GM12875 (cell line): ENCODE results near the gene USP47.
A peak's percentile ranks its signal among the peaks of the same experiment; 100 is the strongest.

Experiments used
- H3K4me3 ChIP-seq: one replicate; pipeline ENCODE4 v1.5.1; 2011; ENCODE audit warnings: low read depth, low read length, control low read depth
- TF ChIP-seq, protein P1 (sequence below): IDR thresholded peaks from 2 replicates; pipeline ENCODE4 v1.5.1; 2011; ENCODE audit warnings: low read depth, mild to moderate bottlenecking, control low read depth, inconsistent platforms, low read length, moderate library complexity, borderline replicate concordance; ENCODE audit not compliant: insufficient read depth

USP47 gene

DNA sequence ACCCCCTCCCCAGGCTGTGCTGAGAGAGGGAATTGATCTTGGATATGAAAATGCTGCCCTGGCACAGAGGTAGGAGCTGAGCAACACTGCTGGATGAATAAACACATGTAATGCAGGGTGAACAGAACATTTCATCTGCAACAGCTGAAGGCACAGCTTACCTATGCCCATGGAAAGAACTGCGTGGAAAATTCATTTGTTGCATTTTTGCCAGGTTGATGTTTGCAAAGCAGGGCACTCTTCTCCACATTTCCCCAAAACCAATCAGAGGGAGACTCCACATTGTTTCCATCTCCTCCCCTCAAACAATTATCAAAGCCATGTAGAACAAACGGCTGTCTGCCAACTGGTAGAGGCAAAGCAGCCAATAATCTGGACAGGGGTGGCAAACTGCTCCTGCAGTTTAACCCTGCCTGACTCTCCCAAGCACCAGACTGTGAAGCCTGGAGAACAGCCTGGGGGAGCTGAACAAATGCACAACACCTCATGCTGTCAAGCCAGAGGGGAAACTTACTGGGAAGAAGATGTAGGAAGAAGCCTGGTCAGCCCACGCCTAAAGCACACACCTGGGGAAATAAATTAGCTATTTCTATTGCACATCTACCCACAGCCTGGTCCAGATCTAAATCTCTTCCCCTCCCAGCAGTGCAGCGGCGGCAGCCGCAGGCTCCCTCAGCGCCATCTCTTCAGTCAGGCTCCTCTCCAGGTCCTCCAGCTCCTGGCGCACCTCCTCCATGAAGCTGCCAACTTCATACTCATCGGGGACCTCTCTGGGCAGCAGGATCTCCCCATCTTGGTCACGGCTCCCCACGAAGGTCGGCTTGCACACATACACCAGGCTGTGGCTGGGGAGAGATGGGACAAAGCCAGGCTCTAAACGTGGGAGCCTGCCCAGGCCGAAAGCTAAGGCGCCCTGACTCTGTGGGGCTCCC is 122.3 kb downstream of the USP47 start:
- TF ChIP-seq, protein P1, sequence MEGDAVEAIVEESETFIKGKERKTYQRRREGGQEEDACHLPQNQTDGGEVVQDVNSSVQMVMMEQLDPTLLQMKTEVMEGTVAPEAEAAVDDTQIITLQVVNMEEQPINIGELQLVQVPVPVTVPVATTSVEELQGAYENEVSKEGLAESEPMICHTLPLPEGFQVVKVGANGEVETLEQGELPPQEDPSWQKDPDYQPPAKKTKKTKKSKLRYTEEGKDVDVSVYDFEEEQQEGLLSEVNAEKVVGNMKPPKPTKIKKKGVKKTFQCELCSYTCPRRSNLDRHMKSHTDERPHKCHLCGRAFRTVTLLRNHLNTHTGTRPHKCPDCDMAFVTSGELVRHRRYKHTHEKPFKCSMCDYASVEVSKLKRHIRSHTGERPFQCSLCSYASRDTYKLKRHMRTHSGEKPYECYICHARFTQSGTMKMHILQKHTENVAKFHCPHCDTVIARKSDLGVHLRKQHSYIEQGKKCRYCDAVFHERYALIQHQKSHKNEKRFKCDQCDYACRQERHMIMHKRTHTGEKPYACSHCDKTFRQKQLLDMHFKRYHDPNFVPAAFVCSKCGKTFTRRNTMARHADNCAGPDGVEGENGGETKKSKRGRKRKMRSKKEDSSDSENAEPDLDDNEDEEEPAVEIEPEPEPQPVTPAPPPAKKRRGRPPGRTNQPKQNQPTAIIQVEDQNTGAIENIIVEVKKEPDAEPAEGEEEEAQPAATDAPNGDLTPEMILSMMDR = no peak
- no peak overlapping the region for H3K4me3 ChIP-seq

DNA sequence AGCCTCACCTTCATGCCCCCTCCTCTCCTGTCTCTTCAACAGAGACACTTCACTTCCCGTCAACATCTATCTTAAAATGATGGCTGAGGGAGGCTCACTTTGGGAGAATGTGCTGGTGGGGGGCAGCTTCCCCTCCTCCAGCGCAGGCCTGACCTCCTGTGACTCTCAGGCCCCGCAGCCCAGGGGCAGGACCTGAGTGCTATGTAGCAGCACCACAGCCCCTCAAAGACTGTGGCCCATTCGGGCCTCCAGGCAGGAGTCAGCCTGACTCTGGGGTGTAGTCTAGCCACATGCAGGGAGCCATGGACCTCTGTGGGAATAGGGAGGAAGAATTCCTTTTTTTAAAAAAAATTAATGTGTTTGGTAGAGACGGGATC is 123.0 kb downstream of the USP47 start:
- no peak overlapping the region for H3K4me3 ChIP-seq
- TF ChIP-seq, protein P1 = no peak

DNA sequence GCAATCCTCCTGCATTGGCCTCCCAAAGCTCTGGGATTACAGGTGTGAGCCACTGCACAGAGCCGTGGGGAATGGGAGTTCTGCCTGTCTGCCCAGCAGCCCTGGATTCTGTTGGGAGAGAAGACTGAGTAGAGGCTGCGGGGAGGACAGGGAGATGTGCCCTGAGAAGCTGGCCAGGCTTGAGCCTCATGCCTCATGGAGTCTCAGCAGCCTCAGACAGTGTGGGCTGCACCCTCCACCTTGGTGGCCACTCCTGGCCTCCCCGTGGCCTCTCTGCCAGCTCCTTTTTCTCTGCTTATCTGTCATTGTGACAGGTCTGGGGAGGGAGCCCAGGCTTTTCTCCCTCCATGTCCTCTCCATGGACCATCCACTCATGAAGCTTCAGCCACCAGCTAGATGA is 123.4 kb downstream of the USP47 start:
- no peak overlapping the region for H3K4me3 ChIP-seq
- TF ChIP-seq, protein P1 = no peak

DNA sequence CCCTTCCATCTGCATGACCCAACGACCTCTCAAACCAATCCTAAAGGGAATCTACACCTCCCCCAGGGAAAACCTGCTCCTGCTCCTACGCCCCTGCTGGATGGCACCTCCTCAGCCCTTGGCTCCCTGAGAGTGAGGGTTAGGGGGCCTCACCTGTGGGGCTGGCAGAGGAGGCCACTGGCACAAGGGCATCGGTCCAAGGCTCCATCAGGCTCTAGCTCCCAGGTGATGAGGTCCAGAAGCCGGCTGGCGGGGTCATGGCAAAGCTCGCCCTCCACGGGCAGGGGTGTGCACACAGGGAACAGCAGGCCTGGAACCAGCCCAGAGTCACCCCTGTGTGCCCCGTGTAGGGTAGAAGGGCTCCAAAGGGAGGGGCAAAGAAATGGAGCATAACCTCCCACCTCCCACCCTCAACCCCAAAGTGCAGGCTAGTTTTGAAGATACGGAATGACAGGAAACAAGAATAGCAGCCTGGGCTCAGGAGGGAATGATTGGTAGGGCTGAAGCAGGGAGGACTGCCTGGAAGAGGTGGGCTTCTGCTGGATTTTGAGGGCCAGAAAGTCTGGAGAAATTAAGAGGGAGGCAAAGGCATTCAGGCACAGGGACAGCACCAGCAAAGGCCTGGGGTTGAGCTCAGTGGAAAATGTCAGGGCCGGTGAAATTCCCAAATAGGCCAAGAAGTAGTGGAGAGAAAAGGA is 124.0 kb downstream of the USP47 start:
- TF ChIP-seq, protein P1 = no peak
- no peak overlapping the region for H3K4me3 ChIP-seq

DNA sequence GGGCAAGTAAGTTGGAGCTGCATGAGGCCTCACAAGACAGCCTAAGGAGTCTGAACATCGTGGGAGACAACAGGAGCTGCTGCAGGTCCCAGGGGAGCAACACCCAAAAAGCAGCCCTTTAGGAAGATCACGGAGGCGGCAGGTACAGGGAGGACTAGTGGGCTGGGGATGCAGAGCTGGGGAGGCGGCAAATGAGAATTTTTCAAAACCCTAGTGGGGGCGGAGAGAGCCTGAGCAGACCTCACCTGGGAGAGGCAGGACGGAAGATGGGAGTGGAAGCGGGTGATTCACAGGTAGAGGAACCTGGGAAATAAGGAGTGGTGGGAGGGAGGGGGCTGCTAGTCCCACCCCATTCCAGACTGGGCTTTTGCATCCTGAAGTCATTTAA is 124.6 kb downstream of the USP47 start:
- no peak overlapping the region for H3K4me3 ChIP-seq
- TF ChIP-seq, protein P1 = no peak

DNA sequence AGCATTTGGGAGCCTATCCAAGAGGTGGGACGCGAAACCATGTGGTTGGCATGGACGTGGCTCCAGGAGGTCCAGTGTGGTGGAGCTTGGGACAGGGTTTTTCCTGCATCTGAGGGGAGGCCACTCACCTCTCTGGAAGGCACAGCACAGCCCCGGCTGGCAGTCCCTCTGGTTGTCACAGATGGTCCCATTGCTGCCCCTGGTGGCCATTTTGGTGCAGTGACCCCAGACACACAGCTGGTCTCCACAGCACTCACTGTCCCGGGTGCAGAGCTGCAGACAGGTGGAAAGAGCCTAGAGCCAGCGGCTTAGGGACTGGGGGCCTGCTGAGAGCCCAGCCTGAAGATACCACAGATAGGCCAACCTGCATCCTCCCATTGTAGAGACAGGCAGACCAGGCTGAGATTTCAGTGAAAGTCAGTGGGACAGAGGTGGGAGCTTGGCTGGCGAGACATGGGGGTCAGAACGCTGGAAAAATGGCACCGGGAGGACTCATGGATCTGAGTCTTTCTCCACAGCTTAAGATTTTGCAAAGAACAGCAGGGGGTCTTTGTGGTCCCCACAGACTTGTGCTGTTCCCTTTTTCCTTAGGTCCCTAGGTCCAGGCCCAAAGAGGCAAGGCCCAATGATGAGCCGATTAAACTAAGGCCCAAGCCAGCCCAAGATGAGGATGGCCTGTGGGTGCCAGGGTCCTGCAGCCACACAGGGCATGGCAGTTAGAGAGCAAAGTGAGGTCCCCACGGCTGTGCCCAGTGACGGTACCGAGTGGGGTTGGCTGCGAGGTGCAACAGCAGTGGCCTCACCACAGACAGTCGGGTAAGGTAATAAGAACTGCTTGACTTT is 125.3 kb downstream of the USP47 start:
- no peak overlapping the region for H3K4me3 ChIP-seq
- TF ChIP-seq, protein P1 = peak; percentile 93
